Endothelial cell of umbilical vein (primary cell): Measurements from ENCODE around the gene FBXO34. TPM values are rescaled to one million over a fixed set of nuclear protein-coding genes. Genes with fewer than 3 reads are reported as not detected.

Source experiments
- BruUV-seq: library from RNA; stranded (reverse); fragments of 400-500 nt; replicated peaks from 2 replicates; lab custom pipeline; 2021; lab: Mats Ljungman, UMichigan
- CTCF ChIA-PET: fragments of 300-600, 350-600 bp; sonication (Branson Sonifier 250); formaldehyde crosslinking; loops from one replicate; lab custom pipeline; 2021; ENCODE audit warnings: antibody characterized with exemption, inconsistent platforms; lab: Charles Lee
- POLR2A ChIA-PET: fragments of 300-600, 350-600 bp; sonication (Branson Sonifier 250); formaldehyde crosslinking; loops from one replicate; lab custom pipeline; 2021; ENCODE audit warnings: antibody characterized with exemption, inconsistent platforms; lab: Charles Lee
- DNase-seq: peaks from one replicate; pipeline ENCODE4 v3.0.0-alpha.2; 2011; ENCODE audit warnings: low read depth, low spot score
- FAIRE-seq: peaks from 2 replicates; lab custom pipeline; 2011; peaks lifted over from hg19 to GRCh38; lab: Jason Lieb, UNC
- H2AFZ ChIP-seq: 2 replicates; pipeline ENCODE4 v1.6.0; 2012; ENCODE audit warnings: low read depth, low read length, control low read depth, inconsistent platforms
- H3K27ac ChIP-seq: 2 replicates; pipeline ENCODE4 v1.5.1; 2011; ENCODE audit warnings: low read depth, mild to moderate bottlenecking, control low read depth, low read length, moderate library complexity; ENCODE audit not compliant: insufficient read depth
- H3K27me3 ChIP-seq, 2 experiments: 2 replicates each; pipeline versions ENCODE4 v1.6.0 to v1.6.1; 2011; ENCODE audit warnings: low read length in 2 of 2, mixed read lengths in 1 of 2; ENCODE audit not compliant: control insufficient read depth in 2 of 2, insufficient read depth in 2 of 2
- H3K36me3 ChIP-seq, 2 experiments: 2 replicates in 1 of 2; 3 replicates in 1 of 2; pipeline ENCODE4 v1.5.1; 2011; ENCODE audit warnings: low read length in 2 of 2, mild to moderate bottlenecking in 1 of 2, moderate library complexity in 1 of 2; ENCODE audit not compliant: control insufficient read depth in 2 of 2, insufficient read depth in 2 of 2; ENCODE audit errors: extremely low read depth in 1 of 2
- H3K4me1 ChIP-seq: 3 replicates; pipeline ENCODE4 v1.5.1; 2011; ENCODE audit warnings: mild to moderate bottlenecking, low read length; ENCODE audit not compliant: control insufficient read depth, insufficient read depth; ENCODE audit errors: extremely low read depth
- H3K4me2 ChIP-seq: 2 replicates; pipeline ENCODE4 v1.6.1; 2011; ENCODE audit warnings: low read length, control low read depth, mixed read lengths; ENCODE audit not compliant: insufficient read depth
- H3K4me3 ChIP-seq, 3 experiments: fragments of 200-600 bp in 1 of 3; sonication (generic), shearing (Covaris generic) in 1 of 3; replicated peaks in 1 of 3; 2 replicates each; pipeline ENCODE4 v1.5.1; 2011 to 2016; ENCODE audit warnings: control low read depth in 3 of 3, low read length in 3 of 3, mild to moderate bottlenecking in 2 of 3, inconsistent platforms in 1 of 3, low read depth in 1 of 3, moderate library complexity in 1 of 3; ENCODE audit not compliant: insufficient read depth in 1 of 3
- H3K79me2 ChIP-seq: 2 replicates; pipeline ENCODE4 v1.6.0; 2012; ENCODE audit warnings: low read length, inconsistent platforms; ENCODE audit not compliant: control insufficient read depth, insufficient read depth
- H3K9ac ChIP-seq: replicated peaks from 2 replicates; pipeline ENCODE3; 2011; ENCODE audit warnings: low read length, control low read depth; ENCODE audit not compliant: insufficient read depth; ENCODE audit errors: extremely low read depth
- H3K9me1 ChIP-seq: replicated peaks from 3 replicates; pipeline ENCODE4 v1.6.0; 2011; ENCODE audit warnings: mild to moderate bottlenecking, low read length; ENCODE audit not compliant: control insufficient read depth, insufficient read depth; ENCODE audit errors: extremely low read depth
- H3K9me3 ChIP-seq: replicated peaks from 2 replicates; pipeline ENCODE4 v1.5.1; 2012; ENCODE audit warnings: low read length, inconsistent platforms; ENCODE audit not compliant: control insufficient read depth, insufficient read depth
- H4K20me1 ChIP-seq: replicated peaks from 2 replicates; pipeline ENCODE3; 2011; ENCODE audit warnings: mild to moderate bottlenecking, low read length; ENCODE audit not compliant: control insufficient read depth, insufficient read depth; ENCODE audit errors: extremely low read depth
- EZH2 ChIP-seq: IDR thresholded peaks from 2 replicates; pipeline ENCODE4 v1.6.1; 2012; ENCODE audit warnings: borderline replicate concordance, low read depth, mild to moderate bottlenecking, moderate library complexity, low read length, inconsistent platforms; ENCODE audit not compliant: severe bottlenecking
- FOS ChIP-seq: IDR thresholded peaks from 2 replicates; pipeline ENCODE4 v1.6.1; 2011; ENCODE audit warnings: mild to moderate bottlenecking, low read length, moderate library complexity, borderline replicate concordance; ENCODE audit not compliant: insufficient read depth
- GATA2 ChIP-seq: IDR thresholded peaks from 2 replicates; pipeline ENCODE4 v1.7.0; 2011; ENCODE audit warnings: low read depth, mild to moderate bottlenecking, moderate library complexity, mixed read lengths, low read length; ENCODE audit not compliant: insufficient read length, insufficient read depth
- JUN ChIP-seq: IDR thresholded peaks from 2 replicates; pipeline ENCODE4 v1.6.1; 2011; ENCODE audit warnings: borderline replicate concordance, low read depth; ENCODE audit not compliant: insufficient read length, insufficient read depth
- MAX ChIP-seq: IDR thresholded peaks from 2 replicates; pipeline ENCODE4 v1.6.1; 2011; ENCODE audit not compliant: insufficient read depth, insufficient read length
- MYC ChIP-seq: IDR thresholded peaks from one replicate; pipeline ENCODE4 v1.6.1; 2011; ENCODE audit warnings: mild to moderate bottlenecking, low read depth, low read length
- POLR2A ChIP-seq: IDR thresholded peaks from 2 replicates; pipeline ENCODE4 v1.6.1; 2012; ENCODE audit warnings: low read depth, mild to moderate bottlenecking, control low read depth, low read length
- POLR2AphosphoS5 ChIP-seq: IDR thresholded peaks from 2 replicates; pipeline ENCODE4 v1.6.1; 2012; ENCODE audit warnings: low read depth, mild to moderate bottlenecking, control low read depth, low read length, moderate library complexity; ENCODE audit not compliant: insufficient read depth
- dilution Hi-C: fragments of 300-500 bp; cut with MboI; formaldehyde crosslinking; loops from one replicate; pipeline ENCODE4 v1.15.0; 2019; ENCODE audit warnings: low sequenced_read_pairs; ENCODE audit not compliant: extremely low pct_ligation_motif_present
- intact Hi-C: fragments of 100-400 bp; cut with micrococcal nuclease; formaldehyde crosslinking; loops from one replicate; pipeline ENCODE4 v1.10.0; 2022
- polyA plus RNA-seq, 4 experiments: library from polyadenylated mRNA; depleted of rRNA in 3 of 4; stranded (reverse) in 3 of 4; unstranded in 1 of 4; fragments of >200 nt; gene quantifications; 2 replicates each; pipeline versions ENCODE4 v1.2.1 to v1.2.3, GENCODE V29; 2011 to 2012; ENCODE audit warnings: missing spikeins in 1 of 4
- total RNA-seq: library from RNA; stranded (reverse); gene quantifications from 2 replicates; pipeline ENCODE4 v1.2.3, GENCODE V29; 2021
- TF ChIP-seq, protein P1 (sequence below), 2 donors: IDR thresholded peaks; 1 replicate in 1 of 2; 2 replicates in 1 of 2; pipeline ENCODE4 v1.5.1; 2011; ENCODE audit warnings: low read length in 2 of 2, mild to moderate bottlenecking in 2 of 2, moderate library complexity in 2 of 2, control low read depth in 1 of 2, inconsistent platforms in 1 of 2, low read depth in 1 of 2; ENCODE audit not compliant: insufficient read depth in 1 of 2; ENCODE audit errors: extremely low read depth in 1 of 2

FBXO34 gene
- total and polyA plus RNA-seq, 2 donors (not counting 3 experiments of a cell fraction or from before 2014, with no cell fraction given), result 8.5 to 14.2 TPM

DNA sequence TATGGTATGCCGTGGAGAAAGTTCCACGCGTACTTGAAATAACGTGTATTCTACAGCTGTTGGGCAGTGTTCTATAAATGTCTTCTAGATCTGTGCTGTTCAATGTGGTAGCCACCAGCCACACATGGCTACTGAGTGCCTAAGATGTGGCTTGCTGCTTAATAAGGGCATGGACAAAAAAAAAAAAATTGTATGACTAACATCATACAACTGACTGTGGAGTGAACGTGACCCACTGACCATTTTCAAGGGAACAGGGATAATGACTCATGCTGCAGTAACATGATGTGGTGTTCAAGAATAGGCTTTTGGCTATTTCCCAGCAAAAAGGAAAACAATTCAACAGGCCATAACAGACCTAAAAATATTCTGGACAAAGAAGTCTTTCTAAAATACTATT is 127.5 kb downstream of the FBXO34 start:
- FAIRE-seq, result peak; percentile 99
- H3K27me3 ChIP-seq, result no peaks in the 10 kb centered on the region

More for the DNA sequence above, 127.5 kb downstream of the FBXO34 start:
- DNase-seq, result peak; percentile 97
- Histone ChIP-seq H3K79me2 (peaks cover 16% of the 10 kb centered on the region), H3K9me1 (no peaks in the 10 kb centered on the region), H3K4me2 (peak overlapping the region; percentile 48), H3K9me3 (no peaks in the 10 kb centered on the region), H3K27ac (peak overlapping the region; percentile 74), H3K4me1 (peaks cover 18% of the 10 kb centered on the region), H2AFZ (no peak overlapping the region), H3K36me3 (peaks cover 3 to 5% of the 10 kb centered on the region in 2 experiments), H4K20me1 (no peaks in the 10 kb centered on the region), H3K9ac (peak overlapping the region; percentile 34), H3K4me3 (no peak overlapping the region)
- ChIA-PET POLR2A (no interaction called here), CTCF (interaction anchor here (0.9 kb wide), 1 partner anchor 26 kb away, joined by 3 read pairs; no protein-coding TSS in a partner anchor)
- intact Hi-C loops (no loop called here), dilution Hi-C loops (no loop called here)
- peak; percentile 98 for TF ChIP-seq FOS
- no peak for TF ChIP-seq MYC
- TF ChIP-seq, protein P1, sequence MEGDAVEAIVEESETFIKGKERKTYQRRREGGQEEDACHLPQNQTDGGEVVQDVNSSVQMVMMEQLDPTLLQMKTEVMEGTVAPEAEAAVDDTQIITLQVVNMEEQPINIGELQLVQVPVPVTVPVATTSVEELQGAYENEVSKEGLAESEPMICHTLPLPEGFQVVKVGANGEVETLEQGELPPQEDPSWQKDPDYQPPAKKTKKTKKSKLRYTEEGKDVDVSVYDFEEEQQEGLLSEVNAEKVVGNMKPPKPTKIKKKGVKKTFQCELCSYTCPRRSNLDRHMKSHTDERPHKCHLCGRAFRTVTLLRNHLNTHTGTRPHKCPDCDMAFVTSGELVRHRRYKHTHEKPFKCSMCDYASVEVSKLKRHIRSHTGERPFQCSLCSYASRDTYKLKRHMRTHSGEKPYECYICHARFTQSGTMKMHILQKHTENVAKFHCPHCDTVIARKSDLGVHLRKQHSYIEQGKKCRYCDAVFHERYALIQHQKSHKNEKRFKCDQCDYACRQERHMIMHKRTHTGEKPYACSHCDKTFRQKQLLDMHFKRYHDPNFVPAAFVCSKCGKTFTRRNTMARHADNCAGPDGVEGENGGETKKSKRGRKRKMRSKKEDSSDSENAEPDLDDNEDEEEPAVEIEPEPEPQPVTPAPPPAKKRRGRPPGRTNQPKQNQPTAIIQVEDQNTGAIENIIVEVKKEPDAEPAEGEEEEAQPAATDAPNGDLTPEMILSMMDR (IDR thresholded peaks at IDR 0.05; ENCODE audit: extremely low read depth in 1 of 2, insufficient read depth in 1 of 2, low read depth in 1 of 2, low read length in 2 of 2), result no peak
- TF ChIP-seq JUN, result peak; percentile 98
- TF ChIP-seq POLR2AphosphoS5, result peak; percentile 74
- no peak for TF ChIP-seq EZH2
- TF ChIP-seq MAX, result peak; percentile 31
- TF ChIP-seq GATA2, result peak; percentile 14
- no peak for TF ChIP-seq POLR2A
- no TSS peak for BruUV-seq
